NB4 (cell line): Measurements from ENCODE around the gene ALCAM.

Experiments used
- CTCF ChIP-seq: IDR thresholded peaks from one replicate; pipeline ENCODE4 v1.5.1; 2012; ENCODE audit warnings: low read depth, low read length
- MAX ChIP-seq: IDR thresholded peaks from 2 replicates; pipeline ENCODE4 v1.6.1; 2011; ENCODE audit warnings: low read depth, low read length
- MYC ChIP-seq: IDR thresholded peaks from 2 replicates; pipeline ENCODE4 v1.6.1; 2011; ENCODE audit warnings: low read depth, low read length
- POLR2A ChIP-seq: IDR thresholded peaks from 2 replicates; pipeline ENCODE4 v1.6.1; 2011; ENCODE audit warnings: mild to moderate bottlenecking; ENCODE audit not compliant: insufficient read length; ENCODE audit errors: extremely low read depth

GRCh38 chr3:105542282-105543019 is 175.7 kb downstream of the ALCAM start:
- TF ChIP-seq POLR2A (no peak), MAX (no peak), CTCF (no peak), MYC (no peak)
